Type B pancreatic cell (in vitro differentiated cells): Measurements from ENCODE around the gene ZNF672. TPM values are rescaled to one million over a fixed set of nuclear protein-coding genes. Genes with fewer than 3 reads are reported as not detected.
A peak's percentile ranks its signal among the peaks of the same experiment; 100 is the strongest.

Experiments
- DNase-seq: peaks from one replicate; pipeline ENCODE4 v3.0.0; 2021; ENCODE audit warnings: mixed read lengths; ENCODE audit not compliant: unreplicated experiment; ENCODE audit errors: extremely low spot score
- H3K27ac Mint-ChIP-seq: 2 replicates; pipeline ENCODE4 v1.8.0; 2021; ENCODE audit warnings: mild to moderate bottlenecking, mixed read lengths
- H3K27me3 Mint-ChIP-seq: 2 replicates; pipeline ENCODE4 v1.8.0; 2021; ENCODE audit warnings: mixed read lengths
- H3K36me3 Mint-ChIP-seq: 2 replicates; pipeline ENCODE4 v1.8.0; 2021; ENCODE audit warnings: mixed read lengths
- H3K4me1 Mint-ChIP-seq: one replicate; pipeline ENCODE4 v1.8.0; 2021; ENCODE audit warnings: mixed read lengths; ENCODE audit not compliant: unreplicated experiment
- H3K4me3 Mint-ChIP-seq: 2 replicates; pipeline ENCODE4 v1.8.0; 2021; ENCODE audit warnings: mild to moderate bottlenecking, mixed read lengths
- H3K9me3 Mint-ChIP-seq: 2 replicates; pipeline ENCODE4 v1.8.0; 2021; ENCODE audit warnings: mixed read lengths
- CTCF ChIP-seq: fragments of 200-600 bp; sonication (generic); conservative IDR thresholded peaks from 2 replicates; pipeline ENCODE4 v1.5.0; 2021; ENCODE audit warnings: antibody characterized with exemption, mild to moderate bottlenecking
- total RNA-seq: library from RNA; stranded (reverse); gene quantifications from 2 replicates; pipeline ENCODE4 v1.2.1, GENCODE V29; 2021; ENCODE audit warnings: low replicate concordance

Gene ZNF672
- total RNA-seq, 1 donor from 2014 or later = 33.0 TPM

- Mint-ChIP-seq H3K4me3 (no peak overlapping the region), H3K4me1 (peaks cover 5% of the 10 kb centered on the region), H3K9me3 (no peaks in the 10 kb centered on the region), H3K36me3 (peaks cover 16% of the 10 kb centered on the region), H3K27ac (no peak overlapping the region), H3K27me3 (no peaks in the 10 kb centered on the region)
- DNase-seq = no peak
- no peak for TF ChIP-seq CTCF
Measured at GRCh38 chr1:248853663-248854375, 15.8 kb downstream of the ZNF672 start.

GRCh38 chr1:248855580-248855979 lies 17.6 kb downstream of the ZNF672 start:
- H3K36me3 Mint-ChIP-seq = peaks cover 14% of the 10 kb centered on the region
- H3K9me3 Mint-ChIP-seq = no peaks in the 10 kb centered on the region
- TF ChIP-seq CTCF = no peak
- no peaks in the 10 kb centered on the region for H3K27me3 Mint-ChIP-seq
- H3K4me1 Mint-ChIP-seq = peaks cover 12% of the 10 kb centered on the region
- H3K4me3 Mint-ChIP-seq = peak overlapping the region; percentile 24
- H3K27ac Mint-ChIP-seq = peak overlapping the region; percentile 19
- peak; percentile 62 for DNase-seq

GRCh38 chr1:248856176-248856575 lies 18.2 kb downstream of the ZNF672 start:
- no peak for DNase-seq
- peak overlapping the region; percentile 14 for H3K27ac Mint-ChIP-seq
- peaks cover 14% of the 10 kb centered on the region for H3K36me3 Mint-ChIP-seq
- H3K4me3 Mint-ChIP-seq = peak overlapping the region; percentile 92
- H3K27me3 Mint-ChIP-seq = no peaks in the 10 kb centered on the region
- H3K4me1 Mint-ChIP-seq = peaks cover 12% of the 10 kb centered on the region
- TF ChIP-seq CTCF = no peak
- no peaks in the 10 kb centered on the region for H3K9me3 Mint-ChIP-seq

- H3K36me3 Mint-ChIP-seq = peaks cover 14% of the 10 kb centered on the region
- H3K27ac Mint-ChIP-seq = peak overlapping the region; percentile 95
- peak; percentile 65 for DNase-seq
- H3K27me3 Mint-ChIP-seq = peaks cover 6% of the 10 kb centered on the region
- H3K4me3 Mint-ChIP-seq = peak overlapping the region; percentile 92
- H3K4me1 Mint-ChIP-seq = peaks cover 12% of the 10 kb centered on the region
- TF ChIP-seq CTCF = no peak
- H3K9me3 Mint-ChIP-seq = no peaks in the 10 kb centered on the region
Measured at GRCh38 chr1:248857201-248857600, 19.2 kb downstream of the ZNF672 start.

GRCh38 chr1:248857749-248858095 lies 19.7 kb downstream of the ZNF672 start:
- no peak for DNase-seq
- peaks cover 14% of the 10 kb centered on the region for H3K36me3 Mint-ChIP-seq
- H3K4me3 Mint-ChIP-seq = peak overlapping the region; percentile 92
- H3K27me3 Mint-ChIP-seq = peaks cover 11% of the 10 kb centered on the region
- no peak for TF ChIP-seq CTCF
- peaks cover 16% of the 10 kb centered on the region for H3K4me1 Mint-ChIP-seq
- no peaks in the 10 kb centered on the region for H3K9me3 Mint-ChIP-seq
- H3K27ac Mint-ChIP-seq = peak overlapping the region; percentile 95
